ENCODE results near the gene ZNF526.

ZNF526 gene

DNA sequence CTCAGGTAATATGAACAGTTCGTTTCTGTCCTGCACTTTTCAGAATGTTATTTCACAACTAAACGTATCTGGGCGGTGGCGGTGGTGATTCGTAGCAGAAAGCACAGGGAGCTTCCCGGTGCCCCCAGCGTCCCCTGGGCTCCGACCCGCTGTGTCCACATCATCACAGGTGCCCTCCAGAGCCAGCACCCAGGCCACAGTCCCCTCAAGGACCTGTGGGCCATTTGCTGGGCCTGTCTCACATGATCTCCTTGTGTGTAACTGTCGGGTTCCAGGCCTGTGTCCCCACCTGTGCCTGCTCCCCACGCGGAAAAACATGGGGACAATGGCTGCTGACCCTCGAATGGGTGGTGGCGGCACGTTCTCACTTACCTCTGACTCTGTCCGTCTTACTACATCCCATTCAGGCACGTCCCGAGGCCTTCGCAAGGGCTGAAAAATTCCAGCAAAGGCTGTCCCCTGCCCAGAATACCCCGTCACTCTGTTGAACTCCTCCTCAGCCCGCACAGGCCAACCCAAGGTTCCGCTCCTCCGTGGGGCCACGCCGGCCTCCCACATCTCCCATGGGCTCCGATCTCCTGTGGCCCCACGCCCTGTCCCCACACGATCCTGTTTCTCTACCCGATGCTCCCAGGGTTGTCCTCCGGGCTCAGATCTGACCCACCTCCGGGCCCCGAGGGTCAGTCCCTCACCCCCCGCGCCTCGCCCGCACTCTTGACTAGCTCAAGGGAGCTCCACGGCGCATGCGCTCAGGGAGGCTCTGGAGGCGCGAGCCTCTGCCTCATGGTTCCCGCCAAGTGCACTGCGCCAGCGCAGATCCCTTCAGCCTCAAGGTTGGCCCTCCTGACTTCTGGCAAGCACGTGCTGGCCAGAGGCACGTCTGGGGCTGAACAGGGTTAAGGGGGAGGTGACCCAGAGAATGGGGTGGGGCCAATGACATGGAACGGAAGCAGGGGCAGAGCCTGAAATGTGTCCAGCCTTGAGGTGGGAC lies 23.8 kb upstream of the ZNF526 start:
- no peak for DNase-seq (ENCODE audit: low spot score)

DNA sequence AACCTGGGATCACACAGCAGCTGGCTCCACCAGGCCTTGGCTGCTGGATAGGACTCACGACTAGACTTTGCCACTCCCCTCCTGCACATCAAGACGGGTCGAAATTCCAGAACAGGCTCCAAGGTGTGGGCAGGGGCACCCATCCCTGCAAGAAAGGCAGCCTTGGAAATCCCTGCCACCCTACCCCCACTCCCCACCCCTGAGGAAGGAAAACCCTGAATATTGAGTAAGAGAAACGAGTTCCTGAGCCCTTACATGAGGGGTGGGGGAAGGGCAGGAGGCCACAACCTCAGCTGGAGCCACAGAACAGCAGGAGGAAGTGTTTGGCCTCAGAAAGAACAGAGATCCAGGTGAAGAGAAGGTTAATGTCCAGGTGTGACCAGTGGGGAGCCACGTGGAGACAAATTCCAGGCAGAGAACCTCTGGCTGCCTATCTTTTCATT lies 22.7 kb upstream of the ZNF526 start:
- peak; percentile 23 for DNase-seq (ENCODE audit: low spot score)

DNA sequence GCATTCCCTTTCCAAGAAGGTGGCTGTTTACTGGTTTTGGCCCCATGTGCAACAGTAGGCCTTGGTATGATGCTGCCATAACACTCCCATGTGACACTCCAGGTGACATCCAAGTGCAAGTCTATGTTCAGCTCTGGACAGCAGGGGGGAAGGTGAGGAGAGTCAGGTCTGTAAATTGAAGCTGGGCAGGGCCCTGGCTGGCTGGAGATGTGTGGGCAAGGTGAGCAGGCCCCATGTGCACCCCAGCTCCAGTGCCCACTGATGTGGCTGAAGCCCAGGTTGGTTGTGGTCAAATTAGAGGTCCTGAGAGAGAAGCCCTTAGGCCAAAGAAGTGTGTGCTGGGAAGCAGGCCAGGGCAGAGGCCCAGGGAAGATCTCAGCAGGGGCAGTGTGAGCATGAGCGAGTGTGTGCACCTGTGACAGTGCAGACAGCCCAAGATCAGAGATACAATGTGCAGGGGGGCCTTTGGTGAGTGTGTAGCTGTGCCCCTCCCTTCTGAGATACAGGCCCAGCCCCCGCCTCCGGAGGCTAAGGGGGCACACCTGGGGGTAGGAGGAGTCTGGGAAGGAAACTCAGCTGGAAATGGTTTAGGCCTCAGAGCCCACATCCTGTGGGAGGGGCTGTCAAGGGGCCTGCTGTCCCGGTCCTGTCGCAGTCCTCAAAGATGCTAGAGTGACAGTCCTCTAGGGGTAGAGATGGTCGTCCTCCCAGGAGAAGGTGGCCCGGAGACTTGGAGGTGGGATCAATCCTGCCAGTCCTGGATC lies 21.3 kb upstream of the ZNF526 start:
- no peak for DNase-seq (ENCODE audit: low spot score)

DNA sequence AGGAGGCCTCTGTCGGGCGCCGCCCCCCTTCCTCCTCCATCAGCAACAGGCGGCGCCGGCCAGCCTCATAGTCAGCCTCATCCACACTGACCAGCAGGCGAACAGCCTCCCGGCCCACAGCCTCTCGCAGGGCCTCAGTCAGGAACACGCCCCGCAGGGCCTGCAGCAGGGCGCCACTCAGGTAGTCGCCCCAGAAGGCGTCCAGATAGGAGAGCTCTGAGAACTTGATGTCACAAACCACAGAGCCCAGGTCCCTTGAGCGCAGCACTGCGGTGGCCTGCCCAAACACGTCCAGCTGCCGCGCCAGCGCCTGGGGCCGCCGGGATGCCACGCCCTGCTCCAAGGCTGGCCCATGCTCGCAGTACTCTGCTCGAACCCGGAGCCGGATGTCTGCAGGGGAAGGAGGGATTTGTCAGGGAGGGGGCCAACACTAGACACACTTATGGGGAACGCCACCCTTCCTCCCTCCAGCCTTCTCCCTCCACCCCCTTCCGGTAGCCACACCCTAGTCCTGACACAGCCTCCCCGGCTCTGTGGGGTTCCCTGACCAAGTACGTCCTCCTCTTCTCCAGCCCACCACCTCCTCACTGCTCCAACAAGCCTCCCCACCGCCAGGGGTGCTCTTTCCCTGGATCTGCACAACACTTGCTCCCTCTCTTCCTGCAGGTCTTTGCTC lies 20.5 kb upstream of the ZNF526 start:
- DNase-seq (ENCODE audit: low spot score), result no peak

DNA sequence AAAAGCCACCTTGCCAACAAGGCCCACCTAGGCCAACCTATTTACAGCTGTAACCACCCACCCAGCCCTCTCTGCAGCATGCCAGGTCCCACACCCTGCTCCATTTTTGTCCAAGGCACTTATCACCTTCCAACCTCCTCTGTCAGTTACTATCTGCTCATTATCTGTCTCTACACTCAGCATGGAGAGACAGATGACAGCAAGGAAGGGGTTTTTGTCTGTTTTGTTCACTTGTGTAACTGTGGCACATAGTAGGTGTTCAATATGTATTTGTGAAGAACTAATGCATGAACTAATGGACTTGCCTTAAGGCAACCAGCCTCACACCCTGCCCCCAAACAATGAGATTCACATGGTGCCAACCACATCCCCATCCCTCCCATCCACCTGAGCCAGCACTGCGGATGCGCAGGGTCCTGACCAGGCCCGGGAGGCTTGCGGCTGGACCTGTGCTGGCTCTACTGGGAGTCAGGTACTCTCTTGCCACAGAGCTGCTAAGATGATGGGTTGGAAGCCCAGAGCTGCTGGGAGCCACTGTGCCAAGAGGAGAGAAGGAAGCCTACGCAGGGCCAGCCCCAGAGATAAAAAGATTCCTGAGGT lies 19.9 kb upstream of the ZNF526 start:
- no peak for DNase-seq (ENCODE audit: low spot score)

DNA sequence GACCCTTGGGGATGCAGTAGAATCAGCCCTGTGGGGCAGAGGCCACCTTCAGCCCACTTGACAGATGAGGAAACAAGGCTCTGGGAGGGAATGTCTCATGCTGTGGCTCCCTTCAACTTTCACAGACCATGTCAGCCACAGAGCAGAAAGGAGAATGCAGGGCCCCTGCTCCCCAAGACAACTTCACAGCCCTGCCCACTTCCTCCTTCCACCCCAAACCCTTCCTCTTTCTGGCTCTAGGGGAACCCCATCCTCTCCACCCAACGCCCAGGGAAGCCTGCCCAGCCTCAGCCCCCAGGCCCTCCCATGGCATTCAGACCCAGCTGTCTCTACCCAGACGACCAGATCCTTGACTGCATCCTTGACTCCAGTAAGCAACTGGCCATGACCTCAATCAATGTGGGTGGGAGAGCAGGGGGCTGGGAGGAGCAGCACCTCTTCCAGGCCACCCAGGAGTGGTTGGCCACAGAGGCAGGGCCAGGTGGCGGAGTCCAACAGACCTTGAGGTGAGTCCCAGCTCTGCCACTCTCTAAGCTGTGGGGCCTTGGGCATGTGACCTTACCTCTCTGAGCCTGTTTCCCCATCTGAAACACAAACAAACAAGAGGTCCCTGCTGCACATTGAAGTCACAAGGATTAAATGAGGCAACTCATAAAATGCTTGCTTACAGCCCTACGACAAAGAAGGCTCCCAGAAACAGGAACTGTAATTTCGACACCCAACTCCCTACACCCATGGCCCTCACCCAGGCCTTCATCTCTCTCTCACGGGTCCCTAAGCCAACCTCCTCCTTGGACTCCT lies 18.4 kb upstream of the ZNF526 start:
- DNase-seq (ENCODE audit: low spot score), result no peak

GRCh38 chr19:42202290-42202880 lies 17.7 kb upstream of the ZNF526 start:
- no peak for DNase-seq (ENCODE audit: low spot score)

- DNase-seq (ENCODE audit: low spot score), result peak; percentile 46
These were observed 16.4 kb upstream of the ZNF526 start for GRCh38 chr19:42203700-42204099.

DNA sequence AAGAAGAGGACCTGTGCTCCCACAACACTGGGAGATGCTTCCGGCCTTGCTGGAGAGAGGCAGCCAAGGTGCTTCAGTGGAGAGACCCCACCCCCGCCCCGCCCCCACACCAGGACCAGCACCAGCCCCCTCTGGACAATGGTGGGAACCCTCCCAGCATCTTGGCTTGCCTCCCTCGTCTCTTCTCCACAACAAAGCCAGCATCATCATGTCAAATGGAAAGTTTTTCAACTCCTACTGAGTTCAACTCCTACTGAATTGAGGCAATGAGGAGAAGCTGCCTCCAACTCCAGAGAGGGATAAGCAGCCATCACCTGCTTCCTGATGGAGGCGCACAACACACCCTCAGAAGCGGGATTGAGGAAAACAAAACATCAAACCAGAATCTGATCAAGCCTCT lies 15.4 kb upstream of the ZNF526 start:
- no peak for DNase-seq (ENCODE audit: low spot score)

DNA sequence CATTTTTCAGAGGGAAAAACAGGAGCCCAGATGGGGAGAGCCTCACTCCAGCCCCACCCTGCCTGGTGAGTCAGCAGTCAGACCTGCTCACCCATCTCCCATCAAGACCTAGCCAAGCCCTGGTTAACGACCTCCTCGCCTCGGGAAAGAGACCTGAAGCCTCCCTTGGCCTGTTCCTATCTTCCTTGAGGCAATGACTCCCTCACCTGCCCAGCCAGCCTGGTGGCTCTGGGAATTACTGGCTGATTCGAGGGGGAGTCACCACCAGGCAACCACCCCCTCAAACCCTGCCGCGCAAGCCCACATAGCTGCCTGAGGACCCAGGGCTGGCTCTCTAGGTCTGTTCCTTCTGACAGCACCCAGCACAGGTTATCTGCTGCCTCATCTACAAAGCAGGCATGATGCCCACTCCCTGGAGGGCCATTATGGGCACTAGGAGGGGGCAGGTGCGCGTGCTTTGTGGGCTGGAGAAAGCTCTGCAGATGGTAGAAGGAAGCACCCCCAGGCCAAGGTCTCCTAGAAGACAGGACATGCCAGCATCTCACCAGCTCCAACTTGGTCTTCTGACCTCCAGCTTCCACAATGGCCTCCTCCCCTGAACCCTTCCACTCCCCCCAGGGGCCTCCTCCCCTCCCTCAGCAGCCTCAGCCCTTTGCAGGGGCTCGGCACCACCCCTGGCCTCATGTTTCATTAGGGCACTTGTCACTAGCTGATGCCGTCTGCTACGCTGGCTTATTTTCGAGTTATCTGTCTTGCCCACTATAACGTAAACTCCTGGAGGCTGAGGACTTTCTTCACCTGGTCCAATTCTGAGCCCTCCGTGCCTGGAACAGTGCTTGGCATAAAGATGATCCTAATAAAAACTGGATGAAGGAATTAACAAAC lies 13.0 kb upstream of the ZNF526 start:
- DNase-seq (ENCODE audit: low spot score), result peak; percentile 80

DNA sequence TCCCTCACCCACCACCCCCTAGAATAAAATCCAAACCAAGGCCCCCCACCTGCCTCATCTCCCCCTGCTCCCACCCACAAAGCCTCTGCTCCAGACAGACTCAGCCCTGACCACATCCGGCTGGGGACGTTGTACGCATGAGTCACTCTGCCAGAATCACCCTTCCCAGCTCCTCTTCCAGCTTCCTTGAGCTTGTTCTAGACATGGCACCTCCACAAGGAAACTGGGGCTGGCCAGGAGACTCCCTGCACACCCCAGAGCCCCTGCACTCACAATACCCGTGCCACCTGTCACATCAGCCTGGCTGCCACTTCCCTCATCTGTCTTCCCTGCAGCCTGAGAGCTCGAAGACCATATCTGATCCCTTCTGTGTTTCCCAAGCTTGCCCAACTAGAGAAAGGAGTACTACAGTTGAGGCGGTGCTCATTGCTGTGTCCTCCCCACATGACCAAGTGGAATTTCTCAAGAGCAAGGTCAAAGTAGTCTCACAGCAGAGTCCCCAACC lies 12.3 kb upstream of the ZNF526 start:
- DNase-seq (ENCODE audit: low spot score), result peak; percentile 85

DNA sequence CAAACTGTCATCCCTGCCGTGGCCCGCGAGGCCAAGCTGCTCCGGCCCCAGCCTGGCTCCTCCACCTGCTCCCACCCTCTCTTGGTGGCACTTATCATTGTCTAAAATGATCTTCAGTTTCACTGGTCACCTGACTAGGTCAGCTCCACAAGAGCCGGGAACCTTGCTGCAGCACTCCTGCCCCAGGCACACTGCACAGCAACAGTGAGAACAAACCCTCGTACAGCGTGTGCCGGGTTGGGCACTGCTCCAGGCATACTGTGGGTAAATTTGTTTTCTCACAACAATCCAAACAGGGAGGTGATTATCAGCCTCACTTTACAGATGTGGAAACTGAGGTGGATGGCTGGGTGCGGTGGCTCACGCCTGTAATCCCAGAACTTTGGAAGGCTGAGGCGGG lies 11.5 kb upstream of the ZNF526 start:
- DNase-seq (ENCODE audit: low spot score), result no peak

DNA sequence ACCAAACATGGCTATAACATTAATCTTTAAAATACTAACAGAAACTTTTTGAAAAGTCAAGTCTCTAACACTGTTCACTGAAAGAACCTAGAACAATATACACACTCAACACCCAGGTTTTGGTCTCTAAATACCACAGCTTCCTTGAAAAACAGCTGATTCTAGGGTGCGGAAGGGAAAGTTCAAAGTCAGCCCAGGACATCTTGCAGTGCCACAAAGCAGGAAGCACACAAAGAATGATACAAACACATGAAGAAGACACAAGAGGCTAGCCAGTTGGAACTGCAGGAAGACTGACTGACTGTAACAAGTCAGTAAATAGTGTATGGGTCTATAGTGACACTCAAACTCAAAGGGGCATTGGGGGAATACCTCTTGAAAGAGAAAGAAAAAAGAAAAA lies 7.2 kb upstream of the ZNF526 start:
- DNase-seq (ENCODE audit: low spot score), result no peak

GRCh38 chr19:42214810-42215485 lies 5.2 kb upstream of the ZNF526 start:
- no peak for DNase-seq (ENCODE audit: low spot score)

- peak; percentile 44 for DNase-seq (ENCODE audit: low spot score)
These were observed 3.2 kb upstream of the ZNF526 start for GRCh38 chr19:42216653-42217519.

DNA sequence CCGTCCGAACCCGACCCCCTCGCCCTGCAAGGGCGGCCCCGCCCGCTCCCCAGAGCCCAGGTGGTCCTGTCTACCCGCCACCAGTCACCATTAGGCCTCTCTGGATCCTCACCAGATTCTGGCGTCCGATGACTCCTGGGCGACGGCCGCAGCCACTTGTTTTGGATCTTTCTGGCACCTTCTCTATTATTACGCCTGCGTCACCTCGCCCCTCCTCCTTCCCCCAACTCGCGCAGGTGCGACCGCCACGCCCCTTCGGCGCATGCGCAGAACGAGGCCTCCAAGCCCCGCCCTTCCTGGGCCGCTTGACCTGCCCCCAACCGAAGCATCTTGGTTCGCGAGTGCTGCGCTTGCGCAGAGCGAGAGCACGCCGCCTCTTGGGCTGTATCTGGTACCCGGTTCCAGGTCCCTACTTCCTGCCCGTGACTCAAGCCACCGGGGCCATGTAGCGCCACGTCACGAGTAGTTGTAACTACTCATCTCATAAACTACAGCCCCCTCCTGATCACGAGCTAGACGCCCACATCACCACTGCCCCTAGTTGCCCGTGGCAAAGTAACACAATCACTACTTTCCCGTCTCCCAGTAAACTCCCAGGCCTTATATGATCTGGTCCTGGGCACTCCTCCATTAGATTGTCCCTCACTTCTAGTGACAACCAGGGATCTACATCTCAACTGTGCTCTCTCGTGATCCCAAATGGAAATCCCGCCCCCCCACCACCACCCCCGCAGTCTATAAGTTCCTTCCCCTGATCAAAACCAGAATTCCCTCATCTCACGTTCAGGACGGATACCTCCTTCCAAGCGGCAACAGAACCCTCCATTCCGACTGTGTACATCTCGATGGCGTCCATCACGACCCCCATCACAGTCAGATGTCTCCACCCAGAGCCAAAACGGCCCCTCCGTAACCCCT lies 2.3 kb upstream of the ZNF526 start, which contains the start of gene DEDD2:
DEDD2 (minus strand) TSS at position 158 of the 918 bp plus-strand sequence. CDS start 670 bp downstream, outside the sequence.
- DNase-seq (ENCODE audit: low spot score), result peak; percentile 99

- no peak for DNase-seq (ENCODE audit: low spot score)
These were observed 612 bp downstream of the ZNF526 start for GRCh38 chr19:42220751-42221097.
